ENCODE measurements around the gene TMEM117. TPM values are rescaled to one million over a fixed set of nuclear protein-coding genes. Genes with fewer than 3 reads are reported as not detected.

TMEM117 gene
- total and polyA plus RNA-seq, 10 of the 15 experiments (the other 5 are each of a cell fraction or from before 2014, with no cell fraction given): 3.1 to 8.2 (median 6.1) TPM

DNA sequence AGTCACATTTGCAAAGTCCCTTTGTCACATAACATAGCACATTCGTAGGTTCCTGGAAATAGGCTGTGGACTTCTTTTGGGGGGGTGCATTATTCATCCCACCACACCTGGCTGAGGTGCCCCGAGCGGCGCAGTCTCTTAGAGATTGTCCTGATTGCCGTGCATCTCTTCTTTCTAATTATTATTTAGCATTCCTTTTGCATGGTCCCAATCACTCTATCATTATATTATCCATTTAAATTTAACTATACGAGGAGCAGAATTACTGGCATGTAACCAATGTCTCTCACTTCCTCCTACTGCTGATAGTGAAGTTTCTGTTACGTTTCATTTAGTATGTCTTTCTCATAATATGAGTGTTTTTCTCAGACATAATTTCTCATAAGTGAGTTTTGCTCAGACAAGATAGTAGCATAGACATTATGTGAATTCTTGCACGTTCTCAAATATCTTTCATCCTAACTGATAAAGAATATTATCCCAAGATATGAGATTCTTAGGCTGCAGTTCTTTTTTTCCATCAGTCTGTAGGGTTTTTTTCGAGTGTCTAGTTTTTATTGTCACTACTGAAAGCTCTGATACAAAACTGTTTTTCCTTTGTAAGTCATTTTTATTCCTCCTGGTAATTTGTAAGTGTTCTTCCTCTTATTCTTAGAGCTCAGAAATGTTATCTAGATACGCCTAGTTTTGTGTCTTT, 595.9 kb downstream of the TMEM117 start:
- intact Hi-C loops (cut with micrococcal nuclease; ENCODE audit: unreplicated experiment): no loop called here
- no peak overlapping the region for H3K9ac ChIP-seq (ENCODE audit: control insufficient read depth, insufficient read depth, low read length)
- WGBS (ENCODE audit: insufficient coverage, insufficient replicate concordance, low lambda C conversion rate, missing lambda C conversion rate): 29% methylated on average over 10 of the region's 10 CpGs
- H3K27me3 ChIP-seq (replicated peaks in 1 of 2; ENCODE audit: control insufficient read depth in 2 of 2, insufficient read depth in 2 of 2, low read length in 1 of 2): no peaks in the 10 kb centered on the region
- FAIRE-seq: no peak
- H3K36me3 ChIP-seq (ENCODE audit: control insufficient read depth in 2 of 2, insufficient read depth in 2 of 2, low read length in 1 of 2): no peaks in the 10 kb centered on the region
- CTCF ChIA-PET: interaction anchor here (0.7 to 1.9 kb wide), 6 partner anchors 9 to 54 kb away, joined by 3 to 7 read pairs (median 3); no protein-coding TSS in a partner anchor
- peak overlapping the region; percentile 15; the same call in 1 of the 2 replicates for H3K4me2 ChIP-seq (ENCODE audit: control insufficient read depth, insufficient read depth)
- H4K20me1 ChIP-seq (ENCODE audit: control insufficient read depth, insufficient read depth): no peaks in the 10 kb centered on the region
- H2AFZ ChIP-seq (ENCODE audit: control insufficient read depth, low read depth, low read length): no peak overlapping the region; the same call in 1 of the 2 replicates
- no peak overlapping the region for H3K4me3 ChIP-seq
- no peaks in the 10 kb centered on the region; the same call in 2 of the 3 replicates for H3K9me3 ChIP-seq (replicated peaks; ENCODE audit: control insufficient read depth, insufficient read depth, low read length)
- peak; percentile 93 for ATAC-seq
- H3K79me2 ChIP-seq (ENCODE audit: control insufficient read depth, insufficient read depth, low read length): no peaks in the 10 kb centered on the region
- in situ Hi-C loops (cut with MboI): no loop called here
- SMC1A ChIA-PET (ENCODE audit: uncharacterized antibody, unreplicated experiment): interaction anchor here (0.7 to 7.0 kb wide), 10 partner anchors 8 to 133 kb away, joined by 3 to 51 read pairs (median 4); no protein-coding TSS in a partner anchor
- RAD21 ChIA-PET (ENCODE audit: unreplicated experiment): interaction anchor here (0.7 to 5.6 kb wide), 3 partner anchors 9 to 26 kb away, joined by 4 to 68 read pairs (median 18); no protein-coding TSS in a partner anchor
- peaks cover 22% of the 10 kb centered on the region; the same call in 1 of the 2 replicates for H3K4me1 ChIP-seq (ENCODE audit: control insufficient read depth, insufficient read depth, low read length)
- POLR2A ChIA-PET: interaction anchor here (0.6 to 2.5 kb wide), 3 partner anchors 9 to 71 kb away, joined by 5 to 10 read pairs (median 10); no protein-coding TSS in a partner anchor
- no TSS peak for BruUV-seq (replicated peaks)
- H3K27ac ChIP-seq (ENCODE audit: control insufficient read depth, insufficient read depth): peak overlapping the region; percentile 58
- peak; percentile 56 for DNase-seq (ENCODE audit: low read depth, low spot score)
- TF ChIP-seq, protein P1, sequence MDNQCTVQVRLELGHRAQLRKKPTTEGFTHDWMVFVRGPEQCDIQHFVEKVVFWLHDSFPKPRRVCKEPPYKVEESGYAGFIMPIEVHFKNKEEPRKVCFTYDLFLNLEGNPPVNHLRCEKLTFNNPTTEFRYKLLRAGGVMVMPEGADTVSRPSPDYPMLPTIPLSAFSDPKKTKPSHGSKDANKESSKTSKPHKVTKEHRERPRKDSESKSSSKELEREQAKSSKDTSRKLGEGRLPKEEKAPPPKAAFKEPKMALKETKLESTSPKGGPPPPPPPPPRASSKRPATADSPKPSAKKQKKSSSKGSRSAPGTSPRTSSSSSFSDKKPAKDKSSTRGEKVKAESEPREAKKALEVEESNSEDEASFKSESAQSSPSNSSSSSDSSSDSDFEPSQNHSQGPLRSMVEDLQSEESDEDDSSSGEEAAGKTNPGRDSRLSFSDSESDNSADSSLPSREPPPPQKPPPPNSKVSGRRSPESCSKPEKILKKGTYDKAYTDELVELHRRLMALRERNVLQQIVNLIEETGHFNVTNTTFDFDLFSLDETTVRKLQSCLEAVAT (IDR thresholded peaks at IDR 0.05): 0 out of 2 replicates have a peak, but pooled peaks have one; percentile 7
- TF ChIP-seq SIN3A (IDR thresholded peaks at IDR 0.05; ENCODE audit: low read depth, low read length): no peak
- TF ChIP-seq, protein P2, sequence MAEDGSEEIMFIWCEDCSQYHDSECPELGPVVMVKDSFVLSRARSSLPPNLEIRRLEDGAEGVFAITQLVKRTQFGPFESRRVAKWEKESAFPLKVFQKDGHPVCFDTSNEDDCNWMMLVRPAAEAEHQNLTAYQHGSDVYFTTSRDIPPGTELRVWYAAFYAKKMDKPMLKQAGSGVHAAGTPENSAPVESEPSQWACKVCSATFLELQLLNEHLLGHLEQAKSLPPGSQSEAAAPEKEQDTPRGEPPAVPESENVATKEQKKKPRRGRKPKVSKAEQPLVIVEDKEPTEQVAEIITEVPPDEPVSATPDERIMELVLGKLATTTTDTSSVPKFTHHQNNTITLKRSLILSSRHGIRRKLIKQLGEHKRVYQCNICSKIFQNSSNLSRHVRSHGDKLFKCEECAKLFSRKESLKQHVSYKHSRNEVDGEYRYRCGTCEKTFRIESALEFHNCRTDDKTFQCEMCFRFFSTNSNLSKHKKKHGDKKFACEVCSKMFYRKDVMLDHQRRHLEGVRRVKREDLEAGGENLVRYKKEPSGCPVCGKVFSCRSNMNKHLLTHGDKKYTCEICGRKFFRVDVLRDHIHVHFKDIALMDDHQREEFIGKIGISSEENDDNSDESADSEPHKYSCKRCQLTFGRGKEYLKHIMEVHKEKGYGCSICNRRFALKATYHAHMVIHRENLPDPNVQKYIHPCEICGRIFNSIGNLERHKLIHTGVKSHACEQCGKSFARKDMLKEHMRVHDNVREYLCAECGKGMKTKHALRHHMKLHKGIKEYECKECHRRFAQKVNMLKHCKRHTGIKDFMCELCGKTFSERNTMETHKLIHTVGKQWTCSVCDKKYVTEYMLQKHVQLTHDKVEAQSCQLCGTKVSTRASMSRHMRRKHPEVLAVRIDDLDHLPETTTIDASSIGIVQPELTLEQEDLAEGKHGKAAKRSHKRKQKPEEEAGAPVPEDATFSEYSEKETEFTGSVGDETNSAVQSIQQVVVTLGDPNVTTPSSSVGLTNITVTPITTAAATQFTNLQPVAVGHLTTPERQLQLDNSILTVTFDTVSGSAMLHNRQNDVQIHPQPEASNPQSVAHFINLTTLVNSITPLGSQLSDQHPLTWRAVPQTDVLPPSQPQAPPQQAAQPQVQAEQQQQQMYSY (CRISPR knock-in tag; IDR thresholded peaks at IDR 0.05): no peak
- TF ChIP-seq ZNF217 (IDR thresholded peaks at IDR 0.05): 0 out of 2 replicates have a peak, but pooled peaks have one; percentile 17
- peak; percentile 19; the same call in 1 of the 2 replicates for TF ChIP-seq ZNF24 (IDR thresholded peaks at IDR 0.05)
- peak; percentile 49; the same call in 1 of the 2 replicates for TF ChIP-seq MXI1 (IDR thresholded peaks at IDR 0.05; ENCODE audit: low read depth, low read length)
- TF ChIP-seq CBX5 (IDR thresholded peaks at IDR 0.05; ENCODE audit: low read depth): 0 out of 2 replicates have a peak, but pooled peaks have one; percentile 48
- TF ChIP-seq CREB1 (IDR thresholded peaks at IDR 0.05; ENCODE audit: low read depth): 0 out of 2 replicates have a peak, but pooled peaks have one; percentile 29
- TF ChIP-seq PAX5 (IDR thresholded peaks at IDR 0.05; ENCODE audit: borderline replicate concordance, low read depth, low read length): 0 out of 2 replicates have a peak, but pooled peaks have one; percentile 18
- TF ChIP-seq BMI1 (IDR thresholded peaks at IDR 0.05; ENCODE audit: borderline replicate concordance): peak; percentile 16; the same call in 1 of the 2 replicates
- TF ChIP-seq TCF7 (IDR thresholded peaks at IDR 0.05; ENCODE audit: borderline replicate concordance): 0 out of 2 replicates have a peak, but pooled peaks have one; percentile 13
